ENCODE data around the gene MKKS.

- TF ChIP-seq POLR2A (IDR thresholded peaks at IDR 0.05; ENCODE audit: borderline replicate concordance, extremely low read depth, insufficient read depth, insufficient read length) (no peak), ZBTB33 (IDR thresholded peaks at IDR 0.05; ENCODE audit: extremely low read depth, insufficient replicate concordance, low read length) (no peak), ATF3 (IDR thresholded peaks at IDR 0.05) (no peak), CTCF (IDR thresholded peaks at IDR 0.05 in 2 of 3, conservative IDR thresholded peaks at IDR 0.05 in 1 of 3; ENCODE audit: borderline replicate concordance in 1 of 3, insufficient read depth in 1 of 3, low read depth in 2 of 3, low read length in 2 of 3) (no peak), CBX3 (IDR thresholded peaks at IDR 0.05; ENCODE audit: low read depth) (no peak), REST (IDR thresholded peaks at IDR 0.05; ENCODE audit: low read depth) (no peak), TCF7L2 (IDR thresholded peaks at IDR 0.05; ENCODE audit: borderline replicate concordance, extremely low read depth, insufficient read depth, insufficient read length) (no peak), POLR2AphosphoS5 (IDR thresholded peaks at IDR 0.05; ENCODE audit: low read depth, low read length) (no peak), JUND (IDR thresholded peaks at IDR 0.05) (no peak), MAX (IDR thresholded peaks at IDR 0.05) (no peak), RAD21 (IDR thresholded peaks at IDR 0.05; ENCODE audit: low read depth) (no peak), SRF (IDR thresholded peaks at IDR 0.05; ENCODE audit: low read depth) (no peak)
Measured at GRCh38 chr20:10379761-10380160, 54.3 kb downstream of the MKKS start.

Data from HCT116 (cell line).